GM18526 (cell line): ENCODE measurements around the gene CLEC16A.

Experiments
- POLR2A ChIP-seq: IDR thresholded peaks from 3 replicates; pipeline ENCODE4 v1.6.1; 2011; ENCODE audit not compliant: insufficient read length; ENCODE audit errors: extremely low read depth

The CLEC16A gene

GRCh38 chr16:10920726-10921427 lies 23.5 kb upstream of the CLEC16A start:
- no peak for TF ChIP-seq POLR2A

GRCh38 chr16:10921536-10922327 lies 22.6 kb upstream of the CLEC16A start:
- no peak for TF ChIP-seq POLR2A

- TF ChIP-seq POLR2A, result no peak
Observed at GRCh38 chr16:10922328-10923145, 21.8 kb upstream of the CLEC16A start.

GRCh38 chr16:10923146-10923649 lies 21.2 kb upstream of the CLEC16A start:
- peak; percentile 20 for TF ChIP-seq POLR2A

GRCh38 chr16:10923650-10924214 lies 20.6 kb upstream of the CLEC16A start:
- no peak for TF ChIP-seq POLR2A

GRCh38 chr16:10926094-10926493 lies 18.3 kb upstream of the CLEC16A start:
- no peak for TF ChIP-seq POLR2A

- no peak for TF ChIP-seq POLR2A
Observed at GRCh38 chr16:10926867-10927266, 17.5 kb upstream of the CLEC16A start.

- peak; percentile 6 for TF ChIP-seq POLR2A
Observed at GRCh38 chr16:10927497-10928112, 16.8 kb upstream of the CLEC16A start.

- peak; percentile 41 for TF ChIP-seq POLR2A
Observed at GRCh38 chr16:10929853-10930754, 14.3 kb upstream of the CLEC16A start.

- no peak for TF ChIP-seq POLR2A
Observed at GRCh38 chr16:10930755-10931093, 13.6 kb upstream of the CLEC16A start.

- TF ChIP-seq POLR2A, result no peak
Observed at GRCh38 chr16:10931134-10931533, 13.2 kb upstream of the CLEC16A start.

- TF ChIP-seq POLR2A, result no peak
Observed at GRCh38 chr16:10931977-10932632, 12.3 kb upstream of the CLEC16A start.

- no peak for TF ChIP-seq POLR2A
Observed at GRCh38 chr16:10932959-10933710, 11.2 kb upstream of the CLEC16A start.
